HepG2 (cell line): ENCODE measurements around the gene PRIM2.
"Not testable (repeated sequence)": the region's sequence is repeated elsewhere in the genome, so short reads cannot be mapped to it uniquely, and the experiment has no call there.

Experiments
- CREB1 ChIP-seq, 2 experiments: fragments of 450-650 bp in 1 of 2; IDR thresholded peaks; 2 replicates each; pipeline ENCODE4 v1.6.1; 2016 to 2017; ENCODE audit warnings: control low read depth in 1 of 2, mild to moderate bottlenecking in 1 of 2, missing compliant biosample characterization in 1 of 2, missing genetic modification characterization in 1 of 2
- NFYB ChIP-seq: sonication (generic); formaldehyde crosslinking; IDR thresholded peaks from 2 replicates; pipeline ENCODE4 v1.4.0; 2020; ENCODE audit warnings: missing genetic modification reagents
- ZFP36 ChIP-seq: fragments of 150-350 bp; IDR thresholded peaks from 2 replicates; pipeline ENCODE4 v1.6.1; 2018; ENCODE audit warnings: borderline replicate concordance, low read length, low read depth; ENCODE audit not compliant: partially characterized antibody

DNA sequence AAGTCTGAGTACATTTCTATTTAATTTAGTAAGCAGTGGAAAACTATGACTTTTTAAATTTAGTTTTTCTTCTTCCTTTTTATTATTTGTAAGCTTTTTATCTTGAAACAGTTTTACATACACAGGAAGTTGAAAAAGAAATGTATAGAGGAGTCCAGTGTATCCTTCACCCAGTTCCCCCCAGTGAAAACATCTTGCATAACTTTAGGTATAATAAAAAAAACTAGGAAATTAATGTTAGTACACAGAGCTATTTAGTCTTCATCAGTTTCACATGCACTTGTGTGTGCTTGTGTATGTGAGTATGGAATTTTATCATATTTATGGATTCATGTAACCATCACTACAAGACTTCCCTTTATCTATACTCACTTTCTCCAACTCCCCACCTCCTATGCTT is 162.8 kb downstream of the PRIM2 start:
- TF ChIP-seq CREB1 (IDR thresholded peaks at IDR 0.05); CREB1 (CRISPR knock-in tag; IDR thresholded peaks at IDR 0.05); NFYB; ZFP36: not testable (repeated sequence)
